HL-60/S4 treated with phorbol 12-myristate 13-acetate at 8.2 ng/mL for 4 days and 3 days (cell line): ENCODE data around the gene KIF26A.

Experiments
- in situ Hi-C: fragments of 300-500 bp; cut with MboI; formaldehyde crosslinking; loops from 2 replicates; pipeline ENCODE4 v1.15.0; 2022; ENCODE audit warnings: low sequenced_read_pairs

The KIF26A gene

GRCh38 chr14:104138098-104138717, at the start of gene KIF26A:
Gene KIF26A, plus strand, starts transcription at chr14:104138587. Its CDS starts 136 bp downstream, at chr14:104138723.
- in situ Hi-C loops, result no loop called here

GRCh38 chr14:104090071-104090748, 48.2 kb upstream of the KIF26A start:
- in situ Hi-C loops, result loop anchor here (25.0 kb wide), 1 partner anchor 547 kb away; no protein-coding TSS in a partner anchor

- in situ Hi-C loops, result loop anchor here (25.0 kb wide), 1 partner anchor 546 kb away; no protein-coding TSS in a partner anchor
Measured at GRCh38 chr14:104091061-104091926, 47.1 kb upstream of the KIF26A start.

GRCh38 chr14:104091927-104092771, 46.2 kb upstream of the KIF26A start:
- in situ Hi-C loops, result loop anchor here (25.0 kb wide), 1 partner anchor 545 kb away; no protein-coding TSS in a partner anchor

GRCh38 chr14:104092931-104093365, 45.4 kb upstream of the KIF26A start:
- in situ Hi-C loops, result loop anchor here (25.0 kb wide), 1 partner anchor 544 kb away; no protein-coding TSS in a partner anchor

- in situ Hi-C loops, result loop anchor here (25.0 kb wide), 1 partner anchor 544 kb away; no protein-coding TSS in a partner anchor
Measured at GRCh38 chr14:104093366-104094055, 44.9 kb upstream of the KIF26A start.

GRCh38 chr14:104094056-104094708, 44.2 kb upstream of the KIF26A start:
- in situ Hi-C loops, result loop anchor here (25.0 kb wide), 1 partner anchor 543 kb away; no protein-coding TSS in a partner anchor

GRCh38 chr14:104094709-104095425, 43.5 kb upstream of the KIF26A start:
- in situ Hi-C loops, result loop anchor here (25.0 kb wide), 1 partner anchor 542 kb away; no protein-coding TSS in a partner anchor

GRCh38 chr14:104095426-104096310, 42.7 kb upstream of the KIF26A start:
- in situ Hi-C loops, result loop anchor here (25.0 kb wide), 1 partner anchor 542 kb away; no protein-coding TSS in a partner anchor

- in situ Hi-C loops, result loop anchor here (25.0 kb wide), 1 partner anchor 541 kb away; no protein-coding TSS in a partner anchor
Measured at GRCh38 chr14:104096318-104096717, 42.1 kb upstream of the KIF26A start.

- in situ Hi-C loops, result loop anchor here (25.0 kb wide), 1 partner anchor 540 kb away; no protein-coding TSS in a partner anchor
Measured at GRCh38 chr14:104096751-104097700, 41.4 kb upstream of the KIF26A start.

GRCh38 chr14:104098272-104099095, 39.9 kb upstream of the KIF26A start:
- in situ Hi-C loops, result loop anchor here (25.0 kb wide), 1 partner anchor 539 kb away; no protein-coding TSS in a partner anchor

- in situ Hi-C loops, result loop anchor here (25.0 kb wide), 1 partner anchor 538 kb away; no protein-coding TSS in a partner anchor
Measured at GRCh38 chr14:104099096-104100041, 39.0 kb upstream of the KIF26A start.
